ENCODE data around the gene PPIA. TPM values are rescaled to one million over a fixed set of nuclear protein-coding genes. Genes with fewer than 3 reads are reported as not detected.

PPIA gene
- 1,000 to 10,000 TPM; 2,568 to 2,621 TPM for total RNA-seq

DNA sequence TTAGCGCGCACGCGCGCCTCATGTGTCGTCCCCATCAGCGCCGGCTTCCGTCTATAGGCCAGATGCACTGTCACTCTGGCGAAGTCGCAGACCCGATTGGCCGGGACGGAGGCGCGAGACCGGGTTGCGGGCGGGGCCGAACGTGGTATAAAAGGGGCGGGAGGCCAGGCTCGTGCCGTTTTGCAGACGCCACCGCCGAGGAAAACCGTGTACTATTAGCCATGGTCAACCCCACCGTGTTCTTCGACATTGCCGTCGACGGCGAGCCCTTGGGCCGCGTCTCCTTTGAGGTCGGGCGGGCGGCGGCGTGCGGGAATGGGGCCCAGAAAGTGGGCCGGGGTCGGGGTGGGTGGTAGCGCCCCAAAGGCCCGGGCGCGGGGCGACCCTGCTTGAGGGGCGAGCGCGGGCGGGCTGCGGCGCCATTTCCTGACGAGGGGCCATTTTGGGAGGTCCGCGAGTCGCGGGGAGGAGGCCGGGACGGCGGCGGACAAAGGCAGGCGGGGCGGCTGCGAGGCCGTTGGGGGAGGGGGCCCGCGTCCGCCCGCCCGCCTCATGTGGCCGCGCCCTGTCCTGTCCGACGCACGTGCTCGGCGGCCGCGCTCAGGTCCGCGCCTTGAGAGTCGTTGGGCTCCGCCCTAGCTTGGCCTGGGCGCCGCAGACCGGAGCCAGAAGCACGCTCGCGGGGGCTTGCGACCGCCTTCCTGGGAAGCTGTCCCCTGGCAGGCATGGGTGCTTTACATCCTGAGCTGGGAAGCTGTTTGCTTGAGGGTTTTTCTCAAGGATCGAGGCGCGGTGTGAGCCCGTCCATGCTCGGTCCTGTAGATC lies at the start of gene PPIA:
Gene PPIA (plus strand): TSS at position 178 of the 825 bp plus-strand sequence. CDS start 44 bp downstream, at position 222.
- Mint-ChIP-seq H3K4me3 (peak within 1 kb of the TSS; percentile 94), H3K27ac (peak within 1 kb of the TSS; percentile 98), H3K27me3 (ENCODE audit: low read depth) (no peaks in the 10 kb centered on the region), H3K9me3 (ENCODE audit: insufficient read depth) (no peaks in the 10 kb centered on the region), H3K36me3 (ENCODE audit: low read depth) (peaks cover 44% of the 10 kb centered on the region), H3K4me1 (ENCODE audit: low read depth) (peaks cover 34% of the 10 kb centered on the region)
- POLR2A ChIA-PET = interaction anchor here (0.6 to 3.1 kb wide), 14 partner anchors 10 to 214 kb away, joined by 3 to 43 read pairs (median 5); partner anchors contain the start of genes H2AZ2, OGDH, PURB and TMED4
- CTCF ChIA-PET = interaction anchor here (0.9 to 3.1 kb wide), 2 partner anchors 52 to 124 kb away, joined by 3 to 26 read pairs; partner anchors contain the start of gene H2AZ2
- ATAC-seq (peak; percentile 91), DNase-seq (peak; percentile 99)

DNA sequence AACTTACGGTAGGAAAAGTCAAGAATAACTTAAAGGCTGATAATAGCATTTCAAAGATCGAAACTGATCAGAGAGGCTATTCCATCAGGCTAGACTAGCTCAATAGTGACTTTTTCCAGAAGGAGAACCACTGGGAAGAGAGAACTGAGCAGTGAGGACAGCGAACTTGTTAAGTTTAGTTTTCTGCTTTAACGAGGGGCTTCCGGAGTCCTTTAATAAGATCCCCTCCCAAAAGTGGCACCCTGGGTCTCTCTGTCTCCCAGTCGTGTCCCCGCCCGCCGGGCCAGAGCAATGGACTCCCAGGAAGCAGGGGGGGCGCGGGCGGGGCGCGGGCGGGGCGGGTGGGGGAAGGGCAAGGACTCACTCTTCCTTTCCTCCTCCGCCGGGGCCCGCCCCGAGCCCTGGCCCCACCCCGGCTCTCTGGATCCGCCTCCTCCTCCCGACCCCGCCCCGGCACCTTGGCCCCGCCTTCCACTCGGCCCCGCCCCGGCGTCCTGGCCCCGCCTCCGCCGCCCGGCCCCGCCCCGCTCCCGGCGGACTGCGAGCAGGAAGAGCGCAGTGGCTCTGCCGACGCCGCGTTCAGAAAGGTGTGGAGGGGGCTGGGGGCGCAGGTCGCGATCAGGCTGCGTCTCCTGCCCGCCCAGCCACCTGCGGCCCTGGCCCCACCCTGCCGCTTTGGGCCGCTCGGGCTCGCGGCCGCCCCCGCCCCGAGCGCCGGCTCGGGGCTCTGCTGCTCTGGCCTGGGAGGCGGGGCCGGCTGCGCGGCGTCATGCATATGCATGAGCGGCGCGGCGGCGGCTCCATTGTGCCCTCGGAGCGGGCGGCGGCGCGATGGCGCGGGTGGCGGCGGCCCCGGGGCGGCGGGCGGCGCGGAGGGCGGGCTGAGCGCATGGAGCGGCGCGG lies 48.2 kb upstream of the PPIA start, which contains the start of gene ZMIZ2:
Gene ZMIZ2 (plus strand): TSS at position 803 of the 903 bp plus-strand sequence. CDS start 7,403 bp downstream, outside the sequence.
- H3K4me1 Mint-ChIP-seq (ENCODE audit: low read depth) = peaks cover 37% of the 10 kb centered on the region
- ChIA-PET POLR2A (interaction anchor here (0.5 to 2.7 kb wide), 3 partner anchors 47 to 140 kb away, joined by 4 to 16 read pairs (median 6); partner anchors contain the start of gene H2AZ2), CTCF (interaction anchor here (0.6 to 1.1 kb wide), 3 partner anchors 116 to 167 kb away, joined by 3 to 4 read pairs (median 3); partner anchors contain the start of gene TMED4)
- H3K9me3 Mint-ChIP-seq (ENCODE audit: insufficient read depth) = no peaks in the 10 kb centered on the region
- DNase-seq (peak; percentile 92), ATAC-seq (peak; percentile 87)
- no peaks in the 10 kb centered on the region for H3K27me3 Mint-ChIP-seq (ENCODE audit: low read depth)
- H3K36me3 Mint-ChIP-seq (ENCODE audit: low read depth) = peaks cover 13% of the 10 kb centered on the region
- peak within 1 kb of the TSS; percentile 74 for H3K4me3 Mint-ChIP-seq
- H3K27ac Mint-ChIP-seq = peak within 1 kb of the TSS; percentile 84

DNA sequence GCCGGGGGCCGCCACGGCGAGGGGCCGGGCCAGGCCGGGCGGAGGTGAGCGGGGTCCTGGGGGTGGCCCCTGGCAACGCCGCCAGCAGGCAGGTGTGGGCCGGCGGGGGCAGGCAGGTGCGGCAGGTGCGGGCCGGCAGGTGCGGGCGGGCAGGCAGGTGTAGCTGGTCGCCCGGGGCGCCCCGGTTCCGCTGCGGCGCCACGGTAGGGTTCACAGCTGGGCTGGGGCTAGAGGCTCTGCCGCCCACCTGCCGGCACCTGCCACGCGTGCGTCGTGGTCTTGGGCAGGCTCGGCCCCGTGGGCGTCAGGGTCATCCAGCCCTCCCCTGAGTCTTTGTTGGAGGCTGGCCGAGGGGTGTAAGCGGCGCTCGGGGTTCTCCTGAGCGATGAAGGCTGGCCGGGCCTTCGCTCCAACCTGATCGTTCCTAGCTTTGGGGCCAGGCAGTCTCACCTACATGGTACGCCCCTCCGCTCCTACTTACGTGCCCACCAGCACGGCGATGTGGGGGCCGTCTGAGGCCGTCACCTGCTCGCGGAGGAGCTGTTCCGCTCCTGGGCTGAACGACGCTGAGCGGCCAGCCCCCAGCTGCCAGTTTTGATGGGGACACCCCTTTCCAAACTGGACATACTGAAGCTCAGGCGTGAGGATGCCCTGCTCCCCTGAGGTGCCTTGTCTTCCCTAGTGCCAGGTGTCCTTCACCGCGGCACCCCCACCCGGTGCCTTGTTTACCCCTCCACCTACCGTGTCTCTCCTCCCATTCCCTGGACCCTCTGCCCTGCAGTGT lies 47.3 kb upstream of the PPIA start:
- H3K27me3 Mint-ChIP-seq (ENCODE audit: low read depth) = no peaks in the 10 kb centered on the region
- peaks cover 34% of the 10 kb centered on the region for H3K4me1 Mint-ChIP-seq (ENCODE audit: low read depth)
- H3K4me3 Mint-ChIP-seq = peak overlapping the region; percentile 74
- peaks cover 13% of the 10 kb centered on the region for H3K36me3 Mint-ChIP-seq (ENCODE audit: low read depth)
- ATAC-seq (peak; percentile 9), DNase-seq (peak; percentile 36)
- peak overlapping the region; percentile 74 for H3K27ac Mint-ChIP-seq
- ChIA-PET POLR2A (interaction anchor here (0.6 to 3.3 kb wide), 8 partner anchors 10 to 143 kb away, joined by 3 to 16 read pairs (median 4); partner anchors contain the start of genes H2AZ2, OGDH and PPIA), CTCF (interaction anchor here (0.7 to 2.3 kb wide), 5 partner anchors 14 to 167 kb away, joined by 3 to 6 read pairs (median 4); partner anchors contain the start of gene TMED4)
- H3K9me3 Mint-ChIP-seq (ENCODE audit: insufficient read depth) = no peaks in the 10 kb centered on the region

DNA sequence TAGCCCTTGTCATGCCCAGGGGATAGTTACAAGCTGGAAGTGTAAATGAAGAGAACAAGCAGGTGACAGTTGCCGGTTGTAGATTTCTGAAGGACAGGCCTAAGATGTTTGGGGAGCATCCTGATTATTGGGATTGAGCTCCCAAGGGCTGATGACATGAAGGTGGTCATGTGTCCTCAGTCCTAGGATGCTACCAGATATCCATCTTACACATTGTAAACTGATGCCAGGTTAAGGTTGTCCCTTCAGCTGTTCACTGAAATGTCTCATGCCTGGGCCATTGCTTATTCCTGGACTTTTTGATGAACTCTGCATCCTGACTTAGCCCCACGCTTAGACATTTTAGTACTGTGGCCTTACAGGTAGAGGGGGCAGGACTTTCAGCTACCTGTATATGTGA lies 46.5 kb upstream of the PPIA start:
- ChIA-PET POLR2A (interaction anchor here (0.5 to 3.3 kb wide), 12 partner anchors 14 to 224 kb away, joined by 3 to 16 read pairs (median 4); partner anchors contain the start of genes DDX56, H2AZ2, OGDH and PPIA), CTCF (interaction anchor here (1.2 to 2.3 kb wide), 4 partner anchors 15 to 162 kb away, joined by 3 to 6 read pairs (median 6); no protein-coding TSS in a partner anchor)
- no peaks in the 10 kb centered on the region for H3K27me3 Mint-ChIP-seq (ENCODE audit: low read depth)
- DNase-seq (no peak), ATAC-seq (no peak)
- H3K36me3 Mint-ChIP-seq (ENCODE audit: low read depth) = peaks cover 13% of the 10 kb centered on the region
- no peaks in the 10 kb centered on the region for H3K9me3 Mint-ChIP-seq (ENCODE audit: insufficient read depth)
- H3K27ac Mint-ChIP-seq = peak overlapping the region; percentile 74
- peaks cover 39% of the 10 kb centered on the region for H3K4me1 Mint-ChIP-seq (ENCODE audit: low read depth)
- peak overlapping the region; percentile 74 for H3K4me3 Mint-ChIP-seq

DNA sequence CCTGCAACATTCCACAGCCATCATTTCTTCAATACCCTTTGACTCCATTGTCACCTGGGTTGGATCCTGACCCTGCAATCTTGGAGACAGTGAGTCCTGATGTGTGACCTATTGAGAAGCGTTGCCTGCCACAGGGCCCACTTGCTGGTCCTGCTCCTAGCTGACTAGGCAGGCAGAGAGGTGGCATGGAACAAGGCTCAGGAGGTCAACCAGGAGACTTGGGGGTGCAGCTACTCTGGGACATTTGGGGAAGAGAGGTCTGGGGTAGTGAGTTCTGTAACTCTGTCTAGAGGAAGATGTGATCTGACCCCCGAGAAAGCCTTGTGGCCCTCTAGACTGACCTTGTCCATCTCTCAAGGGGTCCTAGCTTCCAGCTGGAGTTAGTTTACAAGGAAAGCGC lies 46.1 kb upstream of the PPIA start:
- POLR2A ChIA-PET = interaction anchor here (0.5 to 3.3 kb wide), 12 partner anchors 19 to 223 kb away, joined by 3 to 16 read pairs (median 4); partner anchors contain the start of genes DDX56, H2AZ2, OGDH and PPIA
- Mint-ChIP-seq H3K36me3 (ENCODE audit: low read depth) (peaks cover 13% of the 10 kb centered on the region), H3K4me1 (ENCODE audit: low read depth) (peaks cover 42% of the 10 kb centered on the region), H3K27me3 (ENCODE audit: low read depth) (no peaks in the 10 kb centered on the region), H3K4me3 (peak overlapping the region; percentile 74), H3K9me3 (ENCODE audit: insufficient read depth) (no peaks in the 10 kb centered on the region), H3K27ac (peak overlapping the region; percentile 47)
- DNase-seq (no peak), ATAC-seq (no peak)
- CTCF ChIA-PET = interaction anchor here (1.2 to 2.3 kb wide), 4 partner anchors 15 to 162 kb away, joined by 3 to 6 read pairs (median 6); no protein-coding TSS in a partner anchor

DNA sequence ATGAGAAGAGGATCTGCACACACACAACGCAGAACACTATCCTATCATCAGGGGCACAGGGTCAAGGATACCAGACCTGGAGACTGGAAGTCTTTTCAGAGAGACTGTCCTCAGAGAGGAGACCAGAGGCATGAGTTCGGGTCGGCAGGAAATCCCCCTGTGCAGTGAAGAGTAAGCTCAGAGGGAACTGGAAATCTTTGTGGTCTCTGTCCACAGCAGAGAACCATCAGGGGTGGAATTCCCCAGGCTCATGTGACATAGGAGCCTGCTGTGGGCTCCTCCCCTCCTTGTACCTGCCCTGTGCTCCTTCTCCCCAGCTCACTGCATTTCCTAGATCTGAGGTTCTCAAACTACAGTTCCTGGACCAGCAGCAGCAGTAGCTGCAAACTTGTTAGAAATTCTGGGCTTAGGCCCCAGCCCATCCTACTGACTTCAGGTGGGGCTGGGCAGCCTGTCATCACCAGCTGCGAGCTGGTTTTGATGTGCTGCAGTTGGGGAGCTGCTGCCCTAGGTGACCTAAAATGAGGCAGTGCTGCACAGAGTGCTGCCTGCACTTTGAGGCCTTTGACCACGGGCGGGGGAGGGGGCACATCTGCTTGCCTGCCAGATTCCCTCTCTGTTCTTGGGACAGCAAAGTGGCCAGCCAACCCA lies 45.4 kb upstream of the PPIA start:
- DNase-seq = peak; percentile 54
- ATAC-seq = peak; percentile 6
- Mint-ChIP-seq H3K4me3 (peak overlapping the region; percentile 16), H3K9me3 (ENCODE audit: insufficient read depth) (no peaks in the 10 kb centered on the region), H3K27me3 (ENCODE audit: low read depth) (no peaks in the 10 kb centered on the region), H3K27ac (peak overlapping the region; percentile 47), H3K4me1 (ENCODE audit: low read depth) (peaks cover 42% of the 10 kb centered on the region), H3K36me3 (ENCODE audit: low read depth) (peaks cover 13% of the 10 kb centered on the region)
- ChIA-PET CTCF (interaction anchor here (0.7 to 2.3 kb wide), 6 partner anchors 16 to 229 kb away, joined by 3 to 6 read pairs (median 4); no protein-coding TSS in a partner anchor), POLR2A (interaction anchor here (0.6 to 3.3 kb wide), 11 partner anchors 18 to 223 kb away, joined by 3 to 16 read pairs (median 4); partner anchors contain the start of genes H2AZ2, OGDH, PPIA and TMED4)

DNA sequence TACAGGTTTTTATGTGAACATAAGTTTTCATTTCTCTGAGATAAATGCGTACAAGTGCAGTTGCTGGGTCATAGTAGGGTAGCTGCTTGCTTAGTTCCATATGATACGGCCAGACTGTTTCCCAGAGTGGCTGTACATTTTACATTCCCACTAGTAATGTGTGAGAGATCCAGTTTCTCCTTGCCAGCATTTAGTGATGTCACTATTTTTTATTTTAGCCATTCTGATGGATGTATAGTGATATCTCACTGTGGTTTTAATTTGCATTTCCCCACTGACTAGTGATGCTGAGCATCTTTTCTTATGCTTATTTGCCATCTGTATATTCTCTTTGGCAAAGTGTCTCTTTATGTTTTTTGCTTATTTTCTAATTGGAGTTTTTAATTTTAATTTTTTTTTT lies 43.7 kb upstream of the PPIA start:
- CTCF ChIA-PET = interaction anchor here (0.9 to 1.2 kb wide), 2 partner anchors 19 to 384 kb away, joined by 3 read pairs; no protein-coding TSS in a partner anchor

DNA sequence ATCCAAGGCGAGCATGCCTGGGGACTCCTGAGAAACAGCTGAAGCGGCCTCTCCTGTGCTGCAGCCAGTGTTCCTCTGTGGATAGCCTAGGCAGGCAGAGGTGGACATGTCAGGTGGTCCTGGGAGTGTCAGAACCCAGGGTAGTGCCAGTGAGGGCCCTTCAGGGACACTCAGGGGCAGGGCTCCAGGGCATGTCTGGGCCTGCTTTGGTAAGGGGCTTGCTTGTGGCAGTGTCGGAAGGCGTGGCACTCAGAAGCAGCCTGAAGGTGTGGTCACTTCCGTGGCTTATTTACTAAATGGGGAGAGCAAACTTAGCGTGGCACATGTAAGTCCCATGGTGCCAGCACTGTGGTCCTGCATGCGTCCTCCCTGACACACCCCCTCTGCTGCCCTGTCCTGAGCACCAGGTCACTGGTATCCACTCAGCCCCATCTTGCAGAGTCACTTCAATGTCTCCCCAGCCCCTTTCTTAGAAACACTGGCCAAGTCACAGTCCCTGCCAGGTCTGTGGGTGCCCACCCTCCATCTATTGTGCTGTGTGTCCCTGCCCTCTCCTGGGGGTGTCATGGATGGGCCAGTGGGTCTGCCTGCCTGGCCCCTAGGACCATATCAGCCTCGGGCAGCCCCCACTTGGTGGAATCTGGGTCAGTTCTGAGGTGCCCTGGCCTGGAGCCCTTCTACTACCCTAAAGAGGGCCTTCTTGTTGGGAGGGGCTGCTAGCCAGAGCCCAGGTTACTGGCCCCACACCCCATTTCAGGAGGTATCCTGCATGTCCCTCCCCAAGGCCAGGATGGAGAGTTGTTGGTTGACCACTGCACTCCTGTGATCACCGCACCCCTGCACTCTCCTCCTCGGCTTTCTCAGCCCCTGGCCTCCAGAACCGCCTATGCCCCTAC lies 41.4 kb upstream of the PPIA start:
- Mint-ChIP-seq H3K4me1 (ENCODE audit: low read depth) (peaks cover 29% of the 10 kb centered on the region), H3K9me3 (ENCODE audit: insufficient read depth) (no peaks in the 10 kb centered on the region), H3K4me3 (no peak overlapping the region), H3K27ac (peak overlapping the region; percentile 60), H3K36me3 (ENCODE audit: low read depth) (peaks cover 16% of the 10 kb centered on the region), H3K27me3 (ENCODE audit: low read depth) (no peaks in the 10 kb centered on the region)
- DNase-seq (no peak), ATAC-seq (no peak)
- ChIA-PET POLR2A (no interaction called here), CTCF (no interaction called here)

More for the DNA sequence above, 43.7 kb upstream of the PPIA start:
- Mint-ChIP-seq H3K36me3 (ENCODE audit: low read depth) (peaks cover 16% of the 10 kb centered on the region), H3K27ac (no peak overlapping the region), H3K27me3 (ENCODE audit: low read depth) (no peaks in the 10 kb centered on the region), H3K9me3 (ENCODE audit: insufficient read depth) (no peaks in the 10 kb centered on the region), H3K4me1 (ENCODE audit: low read depth) (peaks cover 38% of the 10 kb centered on the region), H3K4me3 (no peak overlapping the region)
- POLR2A ChIA-PET = no interaction called here
- DNase-seq (no peak), ATAC-seq (no peak)

DNA sequence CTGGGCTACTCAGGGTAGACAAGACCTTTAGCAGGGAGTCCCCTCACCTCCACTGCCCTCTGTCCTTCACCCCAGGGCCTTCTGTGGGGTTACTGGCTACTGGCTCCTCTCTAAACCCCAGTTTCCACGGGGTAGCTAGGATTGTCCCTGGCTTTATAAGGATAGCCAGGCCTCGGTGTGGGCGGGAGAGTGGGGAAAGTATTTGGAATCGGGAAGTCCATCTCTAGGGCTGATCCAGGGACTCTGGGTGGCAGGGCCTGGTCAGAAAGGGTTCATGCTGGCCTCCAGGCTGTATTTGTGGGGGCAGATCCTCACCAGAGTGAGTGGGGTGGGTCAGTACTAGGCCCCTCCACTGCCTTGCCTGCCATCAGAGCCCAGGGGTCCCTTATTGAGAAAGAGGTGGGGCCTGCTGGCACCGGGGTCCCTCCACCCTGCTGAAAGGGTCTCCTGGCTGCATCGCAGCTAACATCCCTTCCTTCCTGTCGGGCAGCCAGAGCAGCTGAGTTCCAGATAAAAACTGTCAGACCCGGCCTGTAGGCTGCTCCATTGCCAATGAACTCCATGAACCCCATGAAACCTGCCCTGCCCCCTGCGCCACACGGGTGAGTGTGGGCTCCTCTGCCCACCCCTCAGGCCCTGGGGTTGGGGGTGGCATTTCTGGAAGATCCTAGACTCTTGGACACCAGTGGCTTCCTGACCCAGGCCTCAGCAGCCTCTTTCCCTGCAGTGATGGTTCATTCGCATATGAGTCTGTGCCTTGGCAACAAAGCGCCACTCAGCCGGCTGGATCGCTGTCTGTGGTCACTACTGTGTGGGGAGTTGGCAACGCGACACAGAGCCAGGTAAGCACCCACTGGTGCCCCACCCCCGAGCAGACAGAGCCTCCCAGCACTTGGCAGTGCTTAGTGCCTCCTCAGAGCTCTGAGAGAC lies 40.5 kb upstream of the PPIA start:
- no peak overlapping the region for H3K4me3 Mint-ChIP-seq
- DNase-seq = no peak
- ChIA-PET POLR2A (no interaction called here), CTCF (no interaction called here)
- no peak overlapping the region for H3K27ac Mint-ChIP-seq
- peaks cover 20% of the 10 kb centered on the region for H3K4me1 Mint-ChIP-seq (ENCODE audit: low read depth)
- H3K36me3 Mint-ChIP-seq (ENCODE audit: low read depth) = peaks cover 19% of the 10 kb centered on the region
- no peaks in the 10 kb centered on the region for H3K27me3 Mint-ChIP-seq (ENCODE audit: low read depth)
- no peaks in the 10 kb centered on the region for H3K9me3 Mint-ChIP-seq (ENCODE audit: insufficient read depth)
- ATAC-seq = no peak
